OCI-LY3 (cell line): ENCODE data around the gene B3GALT5.

Experiments
- H2AFZ ChIP-seq: fragments of 200-600, 300-600 bp; shearing (Covaris generic); 2 replicates; pipeline ENCODE4 v1.6.0; 2014; ENCODE audit warnings: antibody characterized with exemption, low read depth, low read length
- H3K27ac ChIP-seq: fragments of 200-600, 300-600 bp; sonication (generic); 2 replicates; pipeline ENCODE4 v1.5.1; 2014; ENCODE audit warnings: mild to moderate bottlenecking, low read length, moderate library complexity, mixed read lengths
- H3K27me3 ChIP-seq: fragments of 200-600, 300-600 bp; sonication (generic); 2 replicates; pipeline ENCODE4 v1.6.1; 2014; ENCODE audit warnings: low read depth, low read length, mixed read lengths
- H3K36me3 ChIP-seq: fragments of 200-600, 300-600 bp; sonication (generic); replicated peaks from 2 replicates; pipeline ENCODE3; 2014; ENCODE audit warnings: low read depth, low read length, mixed read lengths
- H3K4me1 ChIP-seq: fragments of 300-600, 200-600 bp; sonication (generic); 2 replicates; pipeline ENCODE4 v1.6.1; 2014; ENCODE audit warnings: low read length, mixed read lengths
- H3K4me2 ChIP-seq: fragments of 200-600, 300-600 bp; sonication (generic); 2 replicates; pipeline ENCODE4 v1.6.1; 2014; ENCODE audit warnings: low read length, mixed read lengths
- H3K4me3 ChIP-seq: fragments of 300-600, 200-600 bp; sonication (generic); 2 replicates; pipeline ENCODE4 v1.5.1; 2014; ENCODE audit warnings: antibody characterized with exemption, mild to moderate bottlenecking, low read length, moderate library complexity
- H3K79me2 ChIP-seq: fragments of 300-600, 200-600 bp; shearing (Covaris generic); 2 replicates; pipeline ENCODE4 v1.6.1; 2014; ENCODE audit warnings: mild to moderate bottlenecking, low read length, mixed read lengths
- H3K9ac ChIP-seq: fragments of 300-600, 200-600 bp; shearing (Covaris generic); 2 replicates; pipeline ENCODE4 v1.6.0; 2014; ENCODE audit warnings: mild to moderate bottlenecking, low read length, moderate library complexity
- H3K9me3 ChIP-seq: fragments of 200-600, 300-600 bp; shearing (Covaris generic); 2 replicates; pipeline ENCODE4 v1.6.1; 2014; ENCODE audit warnings: low read length, mixed read lengths; ENCODE audit not compliant: insufficient read depth
- H4K20me1 ChIP-seq: fragments of 200-600, 300-600 bp; sonication (generic); 2 replicates; pipeline ENCODE4 v1.6.1; 2016; ENCODE audit warnings: low read length, mixed read lengths; ENCODE audit not compliant: insufficient read depth
- CTCF ChIP-seq: fragments of 200-600, 300-600 bp; sonication (generic); IDR thresholded peaks from 2 replicates; pipeline ENCODE4 v1.5.1; 2014; ENCODE audit warnings: antibody characterized with exemption, low read length, low read depth
- EZH2phosphoT487 ChIP-seq: fragments of 200-600 bp; shearing (Covaris generic); IDR thresholded peaks from 2 replicates; pipeline ENCODE4 v1.6.1; 2018; ENCODE audit warnings: antibody characterized with exemption, mixed run types, low read depth

The B3GALT5 gene

GRCh38 chr21:39610703-39611102, 2.0 kb upstream of the B3GALT5 start:
- Histone ChIP-seq H3K27me3 (no peaks in the 10 kb centered on the region), H3K27ac (no peak overlapping the region), H3K36me3 (no peaks in the 10 kb centered on the region), H4K20me1 (no peaks in the 10 kb centered on the region), H3K9me3 (no peaks in the 10 kb centered on the region), H3K9ac (no peak overlapping the region), H3K4me2 (no peak overlapping the region), H2AFZ (no peak overlapping the region), H3K4me3 (no peak overlapping the region), H3K79me2 (no peaks in the 10 kb centered on the region), H3K4me1 (no peaks in the 10 kb centered on the region)
- TF ChIP-seq CTCF (no peak), EZH2phosphoT487 (no peak)

GRCh38 chr21:39611551-39612190, 1.1 kb upstream of the B3GALT5 start:
- Histone ChIP-seq H3K27me3 (no peaks in the 10 kb centered on the region), H3K4me2 (no peak overlapping the region), H3K79me2 (no peaks in the 10 kb centered on the region), H3K27ac (no peak overlapping the region), H4K20me1 (no peaks in the 10 kb centered on the region), H3K4me1 (no peaks in the 10 kb centered on the region), H3K9ac (no peak overlapping the region), H3K4me3 (no peak overlapping the region), H2AFZ (no peak overlapping the region), H3K36me3 (no peaks in the 10 kb centered on the region), H3K9me3 (no peaks in the 10 kb centered on the region)
- TF ChIP-seq CTCF (no peak), EZH2phosphoT487 (no peak)

GRCh38 chr21:39613041-39613934, 548 bp downstream of the B3GALT5 start:
- no peak overlapping the region for H3K4me3 ChIP-seq
- H4K20me1 ChIP-seq, result no peaks in the 10 kb centered on the region
- no peak overlapping the region for H2AFZ ChIP-seq
- H3K36me3 ChIP-seq, result no peaks in the 10 kb centered on the region
- no peaks in the 10 kb centered on the region for H3K4me1 ChIP-seq
- H3K27me3 ChIP-seq, result no peaks in the 10 kb centered on the region
- no peak overlapping the region for H3K9ac ChIP-seq
- no peak overlapping the region for H3K4me2 ChIP-seq
- no peaks in the 10 kb centered on the region for H3K79me2 ChIP-seq
- no peaks in the 10 kb centered on the region for H3K9me3 ChIP-seq
- no peak for TF ChIP-seq CTCF
- TF ChIP-seq EZH2phosphoT487, result no peak
- no peak overlapping the region for H3K27ac ChIP-seq

- no peaks in the 10 kb centered on the region for H3K79me2 ChIP-seq
These were observed 3.6 kb downstream of the B3GALT5 start for GRCh38 chr21:39616211-39616772.

More at GRCh38 chr21:39616211-39616772, 3.6 kb downstream of the B3GALT5 start:
- no peaks in the 10 kb centered on the region for H3K4me1 ChIP-seq
- no peak overlapping the region for H3K4me3 ChIP-seq
- no peak for TF ChIP-seq EZH2phosphoT487
- no peak for TF ChIP-seq CTCF
- no peak overlapping the region for H3K27ac ChIP-seq
- H3K27me3 ChIP-seq, result no peaks in the 10 kb centered on the region
- no peaks in the 10 kb centered on the region for H3K36me3 ChIP-seq
- no peaks in the 10 kb centered on the region for H3K9me3 ChIP-seq
- no peak overlapping the region for H3K4me2 ChIP-seq
- no peak overlapping the region for H3K9ac ChIP-seq
- no peak overlapping the region for H2AFZ ChIP-seq
- no peaks in the 10 kb centered on the region for H4K20me1 ChIP-seq
